PC-3 (cell line): ENCODE results near the gene TRAFD1. TPM values are rescaled to one million over a fixed set of nuclear protein-coding genes. Genes with fewer than 3 reads are reported as not detected.

Experiments used
- ATAC-seq: fragments of 200-7000 bp; cut with Tn5 transposase; 2 replicates; pipeline ENCODE4 v1.9.1; 2020; ENCODE audit warnings: mild to moderate bottlenecking, moderate library complexity
- BruUV-seq: library from RNA; stranded (reverse); fragments of 400-500 nt; replicated peaks from 2 replicates; lab custom pipeline; 2021; lab: Mats Ljungman, UMichigan
- CTCF ChIA-PET: fragments of 300-600 bp; sonication (Branson Sonifier 250); formaldehyde crosslinking; loops from one replicate; lab custom pipeline; 2022; ENCODE audit warnings: antibody characterized with exemption; lab: Charles Lee
- POLR2A ChIA-PET: fragments of 300-600 bp; sonication (Branson Sonifier 250); formaldehyde crosslinking; loops from one replicate; lab custom pipeline; 2022; ENCODE audit warnings: antibody characterized with exemption; ENCODE audit not compliant: unreplicated experiment; lab: Charles Lee
- DNase-seq: peaks from one replicate; pipeline ENCODE4 v3.0.0-alpha.2; 2015
- H2AFZ ChIP-seq: fragments of 300-600 bp; sonication (generic); 2 replicates; pipeline ENCODE4 v1.6.0; 2016; ENCODE audit warnings: antibody characterized with exemption, low read length
- H3F3A ChIP-seq: fragments of 300-600 bp; sonication (generic); one replicate; pipeline ENCODE4 v1.6.0; 2017; ENCODE audit warnings: antibody characterized with exemption, low read length, control low read depth, mild to moderate bottlenecking; ENCODE audit not compliant: unreplicated experiment
- H3K27ac ChIP-seq: fragments of 300-600 bp; sonication (generic); 2 replicates; pipeline ENCODE4 v1.5.1; 2016; ENCODE audit warnings: mild to moderate bottlenecking, low read length
- H3K27me3 ChIP-seq: fragments of 300-600 bp; sonication (generic); 2 replicates; pipeline ENCODE4 v1.6.1; 2016; ENCODE audit warnings: low read length, mixed read lengths
- H3K36me3 ChIP-seq: fragments of 300-600 bp; sonication (generic); 2 replicates; pipeline ENCODE4 v1.6.1; 2016; ENCODE audit warnings: low read depth, mixed run types, low read length, mixed read lengths
- H3K4me1 ChIP-seq: fragments of 300-600 bp; sonication (generic); 2 replicates; pipeline ENCODE4 v1.5.1; 2016; ENCODE audit warnings: low read length; ENCODE audit not compliant: insufficient read depth
- H3K4me2 ChIP-seq: fragments of 300-600 bp; sonication (generic); 2 replicates; pipeline ENCODE4 v1.6.0; 2016; ENCODE audit warnings: low read length
- H3K4me3 ChIP-seq: fragments of 300-600 bp; sonication (generic); 2 replicates; pipeline ENCODE4 v1.5.1; 2016; ENCODE audit warnings: mild to moderate bottlenecking, low read length, mixed read lengths
- H3K79me2 ChIP-seq: fragments of 300-600 bp; sonication (generic); 2 replicates; pipeline ENCODE4 v1.6.1; 2017; ENCODE audit warnings: low read length, mixed read lengths
- H3K9ac ChIP-seq: fragments of 300-600 bp; sonication (generic); 2 replicates; pipeline ENCODE4 v1.6.0; 2016; ENCODE audit warnings: mild to moderate bottlenecking, low read length
- H3K9me2 ChIP-seq: fragments of 300-600 bp; sonication (generic); replicated peaks from 2 replicates; pipeline ENCODE4 v1.6.1; 2016; ENCODE audit warnings: mixed run types, low read length, mixed read lengths
- H3K9me3 ChIP-seq: fragments of 300-600 bp; sonication (generic); 2 replicates; pipeline ENCODE4 v1.6.1; 2016; ENCODE audit warnings: low read length, mixed read lengths
- H4K20me1 ChIP-seq: fragments of 300-600 bp; sonication (generic); 2 replicates; pipeline ENCODE4 v1.6.1; 2016; ENCODE audit warnings: low read length, mixed read lengths
- CTCF ChIP-seq: fragments of 300-600 bp; sonication (generic); conservative IDR thresholded peaks from 2 replicates; pipeline ENCODE4 v1.5.1; 2017; ENCODE audit warnings: antibody characterized with exemption, low read depth, mild to moderate bottlenecking, low read length
- EZH2 ChIP-seq: fragments of 300-600 bp; sonication (generic); IDR thresholded peaks from one replicate; pipeline ENCODE4 v1.6.1; 2017; ENCODE audit warnings: antibody characterized with exemption, mild to moderate bottlenecking, low read length; ENCODE audit not compliant: unreplicated experiment
- EZH2phosphoT487 ChIP-seq: fragments of 300-600 bp; sonication (generic); IDR thresholded peaks from 2 replicates; pipeline ENCODE4 v1.6.1; 2018; ENCODE audit warnings: mild to moderate bottlenecking, antibody characterized with exemption, low read length, borderline replicate concordance
- intact Hi-C: fragments of 100-400 bp; cut with micrococcal nuclease; formaldehyde crosslinking; loops from 2 replicates; pipeline ENCODE4 v1.9.0; 2023
- total RNA-seq: library from RNA; depleted of rRNA; stranded (reverse); fragments of >200 nt; gene quantifications from 2 replicates; pipeline ENCODE4 v1.2.3, GENCODE V29; 2014

TRAFD1 gene
- total RNA-seq, 1 experiment from 2014 or later, result 34.1 TPM

DNA sequence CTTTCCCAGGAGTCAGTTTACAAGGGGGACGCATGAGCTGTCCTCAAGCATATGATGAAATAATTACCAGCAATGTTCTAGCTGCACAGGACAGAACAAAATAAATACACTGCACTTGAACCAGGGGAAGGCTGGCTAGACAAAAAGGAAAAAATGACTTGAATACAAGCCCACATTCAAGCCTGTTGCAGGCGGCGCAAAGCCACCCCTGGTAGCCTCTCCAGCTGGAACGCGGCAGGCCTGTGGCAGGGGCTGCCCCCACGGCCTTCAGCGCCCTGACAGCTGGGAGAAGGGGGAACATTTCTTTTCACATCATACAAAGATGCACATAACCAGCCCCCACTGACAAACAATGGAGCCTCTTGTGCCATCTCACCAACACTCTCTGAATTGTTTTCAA lies 57.1 kb downstream of the TRAFD1 start:
- H3K36me3 ChIP-seq, result peaks cover 16% of the 10 kb centered on the region; the same call in 1 of the 2 replicates
- POLR2A ChIA-PET, result no interaction called here
- DNase-seq (no peak), ATAC-seq (no peak)
- H3K4me1 ChIP-seq, result no peaks in the 10 kb centered on the region
- H3K9me2 ChIP-seq, result no peaks in the 10 kb centered on the region
- no peaks in the 10 kb centered on the region for H3F3A ChIP-seq
- no peaks in the 10 kb centered on the region for H4K20me1 ChIP-seq
- no TSS peak for BruUV-seq
- TF ChIP-seq EZH2phosphoT487, result no peak
- no peak for TF ChIP-seq EZH2
- TF ChIP-seq CTCF, result no peak
- H3K4me3 ChIP-seq, result no peak overlapping the region
- no peak overlapping the region for H3K4me2 ChIP-seq
- no peaks in the 10 kb centered on the region for H3K9me3 ChIP-seq
- intact Hi-C loops, result no loop called here
- H3K79me2 ChIP-seq, result no peaks in the 10 kb centered on the region
- no peak overlapping the region for H2AFZ ChIP-seq
- CTCF ChIA-PET, result no interaction called here
- no peak overlapping the region for H3K9ac ChIP-seq
- no peak overlapping the region for H3K27ac ChIP-seq
- no peaks in the 10 kb centered on the region for H3K27me3 ChIP-seq

DNA sequence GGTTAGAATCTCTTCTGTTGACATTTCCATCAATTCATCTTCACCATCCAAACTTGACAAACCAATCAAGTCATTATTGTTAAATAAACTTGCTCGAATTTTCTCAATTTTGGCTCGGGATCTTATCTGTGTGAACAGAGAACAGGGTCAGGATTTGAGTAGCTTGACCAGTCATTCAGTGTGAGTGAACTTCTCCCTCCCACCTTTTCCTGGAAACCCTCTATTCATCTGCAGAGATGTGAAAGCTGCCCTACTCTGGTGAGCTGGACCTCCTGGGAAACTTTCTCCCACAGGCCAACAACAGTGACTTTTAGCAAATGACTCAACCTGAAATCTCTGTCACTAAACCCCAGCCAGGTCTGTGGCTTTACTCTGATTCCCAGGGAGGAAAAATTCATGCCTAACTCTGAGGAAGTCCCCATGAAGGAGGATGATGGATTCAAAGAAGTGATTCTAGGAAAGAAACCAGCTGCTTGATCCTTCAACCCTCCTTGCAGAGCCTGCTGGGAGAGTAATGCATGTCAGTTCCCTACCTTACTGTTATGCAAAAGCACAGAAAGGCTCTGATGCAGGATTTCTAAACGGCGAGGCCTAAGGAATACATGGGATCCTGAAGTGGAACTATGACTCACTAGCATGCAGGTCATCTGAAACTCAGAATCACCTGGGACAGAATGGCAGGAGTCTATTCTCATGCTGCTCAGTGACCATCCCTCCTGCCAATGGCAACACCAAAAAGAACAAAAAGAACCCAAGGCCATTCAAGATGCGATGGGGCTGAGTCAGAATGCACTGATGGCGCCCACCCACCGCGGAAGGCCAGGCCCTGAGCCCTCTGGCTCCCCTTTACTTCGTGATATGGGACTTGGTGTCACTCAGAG lies 58.0 kb downstream of the TRAFD1 start:
- H4K20me1 ChIP-seq, result no peaks in the 10 kb centered on the region
- ATAC-seq (no peak; the same call in 1 of the 2 replicates), DNase-seq (no peak)
- no peak overlapping the region for H2AFZ ChIP-seq
- no peaks in the 10 kb centered on the region for H3K4me1 ChIP-seq
- no peaks in the 10 kb centered on the region for H3F3A ChIP-seq
- H3K79me2 ChIP-seq, result no peaks in the 10 kb centered on the region
- H3K9me3 ChIP-seq, result no peaks in the 10 kb centered on the region
- no TSS peak for BruUV-seq
- H3K4me2 ChIP-seq, result no peak overlapping the region
- POLR2A ChIA-PET, result no interaction called here
- H3K9me2 ChIP-seq, result no peaks in the 10 kb centered on the region
- H3K4me3 ChIP-seq, result no peak overlapping the region
- intact Hi-C loops, result no loop called here
- H3K9ac ChIP-seq, result no peak overlapping the region
- CTCF ChIA-PET, result no interaction called here
- peaks cover 16% of the 10 kb centered on the region; the same call in 1 of the 2 replicates for H3K36me3 ChIP-seq
- no peaks in the 10 kb centered on the region for H3K27me3 ChIP-seq
- H3K27ac ChIP-seq, result no peak overlapping the region
- TF ChIP-seq EZH2 (no peak), CTCF (no peak), EZH2phosphoT487 (no peak)
